Liver (tissue), 3 donors: ENCODE measurements around the gene CATSPERB.

Experiments used
- ATF3 ChIP-seq: IDR thresholded peaks from 2 replicates; pipeline ENCODE4 v1.6.1; 2016; ENCODE audit warnings: antibody characterized with exemption
- EGR1 ChIP-seq, 2 donors: IDR thresholded peaks; 2 replicates each; pipeline ENCODE4 v1.6.1; 2016 to 2018; ENCODE audit warnings: antibody characterized with exemption in 2 of 2, low read depth in 2 of 2
- HNF4A ChIP-seq, 2 donors: conservative IDR thresholded peaks; 2 replicates each; pipeline ENCODE4 v1.6.1; 2016; ENCODE audit warnings: antibody characterized with exemption in 2 of 2, mild to moderate bottlenecking in 2 of 2
- JUND ChIP-seq, 2 donors: IDR thresholded peaks; 2 replicates each; pipeline ENCODE4 v1.6.1; 2016; ENCODE audit warnings: antibody characterized with exemption in 2 of 2
- RAD21 ChIP-seq, 2 donors: IDR thresholded peaks; 2 replicates each; pipeline ENCODE4 v1.6.1; 2016; ENCODE audit warnings: antibody characterized with exemption in 2 of 2, mild to moderate bottlenecking in 2 of 2
- RXRA ChIP-seq, 2 donors: IDR thresholded peaks; 2 replicates each; pipeline ENCODE4 v1.6.1; 2017 to 2018; ENCODE audit warnings: antibody characterized with exemption in 2 of 2, mild to moderate bottlenecking in 1 of 2
- SP1 ChIP-seq: IDR thresholded peaks from 2 replicates; pipeline ENCODE4 v1.6.1; 2018; ENCODE audit warnings: antibody characterized with exemption, mild to moderate bottlenecking
- TAF1 ChIP-seq: conservative IDR thresholded peaks from 2 replicates; pipeline ENCODE4 v1.6.1; 2016; ENCODE audit warnings: antibody characterized with exemption, mild to moderate bottlenecking
- YY1 ChIP-seq: IDR thresholded peaks from 2 replicates; pipeline ENCODE4 v1.6.1; 2016; ENCODE audit warnings: antibody characterized with exemption, mild to moderate bottlenecking
- TF ChIP-seq, protein P1 (sequence below): fragments of 150-350 bp; IDR thresholded peaks from 2 replicates; pipeline ENCODE4 v1.5.1; 2017; ENCODE audit warnings: improper control_type of control experiment, low read depth, low read length; ENCODE audit not compliant: missing input control
- TF ChIP-seq, protein P2 (sequence below): IDR thresholded peaks from 2 replicates; pipeline ENCODE4 v1.6.1; 2016; ENCODE audit warnings: antibody characterized with exemption
- TF ChIP-seq, protein P3 (sequence below): IDR thresholded peaks from 2 replicates; pipeline ENCODE4 v1.6.1; 2016; ENCODE audit warnings: antibody characterized with exemption, mild to moderate bottlenecking
- donor health status: healthy.
- donor health status: healthy.

DNA sequence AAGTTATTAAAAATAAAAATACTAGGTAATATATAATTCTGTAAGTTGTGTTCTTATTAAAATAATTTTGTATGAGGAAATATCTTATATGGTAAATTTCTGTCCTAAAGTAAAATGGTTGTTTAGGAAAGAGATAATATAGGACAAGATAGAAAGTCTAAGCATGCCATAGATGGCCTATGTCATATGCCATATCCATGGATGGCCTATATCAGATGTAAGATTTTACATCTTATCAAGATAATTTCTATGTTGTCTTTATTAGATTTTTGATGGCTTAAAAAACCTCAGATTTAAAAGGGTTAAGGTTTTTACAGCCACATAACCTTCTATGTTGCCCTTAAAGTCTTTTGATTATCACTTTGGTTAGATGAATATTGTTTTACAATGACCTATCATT is 52.6 kb downstream of the CATSPERB start:
- TF ChIP-seq, protein P1, sequence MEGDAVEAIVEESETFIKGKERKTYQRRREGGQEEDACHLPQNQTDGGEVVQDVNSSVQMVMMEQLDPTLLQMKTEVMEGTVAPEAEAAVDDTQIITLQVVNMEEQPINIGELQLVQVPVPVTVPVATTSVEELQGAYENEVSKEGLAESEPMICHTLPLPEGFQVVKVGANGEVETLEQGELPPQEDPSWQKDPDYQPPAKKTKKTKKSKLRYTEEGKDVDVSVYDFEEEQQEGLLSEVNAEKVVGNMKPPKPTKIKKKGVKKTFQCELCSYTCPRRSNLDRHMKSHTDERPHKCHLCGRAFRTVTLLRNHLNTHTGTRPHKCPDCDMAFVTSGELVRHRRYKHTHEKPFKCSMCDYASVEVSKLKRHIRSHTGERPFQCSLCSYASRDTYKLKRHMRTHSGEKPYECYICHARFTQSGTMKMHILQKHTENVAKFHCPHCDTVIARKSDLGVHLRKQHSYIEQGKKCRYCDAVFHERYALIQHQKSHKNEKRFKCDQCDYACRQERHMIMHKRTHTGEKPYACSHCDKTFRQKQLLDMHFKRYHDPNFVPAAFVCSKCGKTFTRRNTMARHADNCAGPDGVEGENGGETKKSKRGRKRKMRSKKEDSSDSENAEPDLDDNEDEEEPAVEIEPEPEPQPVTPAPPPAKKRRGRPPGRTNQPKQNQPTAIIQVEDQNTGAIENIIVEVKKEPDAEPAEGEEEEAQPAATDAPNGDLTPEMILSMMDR, result no peak
- TF ChIP-seq, protein P2, sequence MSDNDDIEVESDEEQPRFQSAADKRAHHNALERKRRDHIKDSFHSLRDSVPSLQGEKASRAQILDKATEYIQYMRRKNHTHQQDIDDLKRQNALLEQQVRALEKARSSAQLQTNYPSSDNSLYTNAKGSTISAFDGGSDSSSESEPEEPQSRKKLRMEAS, result no peak
- TF ChIP-seq, protein P3, sequence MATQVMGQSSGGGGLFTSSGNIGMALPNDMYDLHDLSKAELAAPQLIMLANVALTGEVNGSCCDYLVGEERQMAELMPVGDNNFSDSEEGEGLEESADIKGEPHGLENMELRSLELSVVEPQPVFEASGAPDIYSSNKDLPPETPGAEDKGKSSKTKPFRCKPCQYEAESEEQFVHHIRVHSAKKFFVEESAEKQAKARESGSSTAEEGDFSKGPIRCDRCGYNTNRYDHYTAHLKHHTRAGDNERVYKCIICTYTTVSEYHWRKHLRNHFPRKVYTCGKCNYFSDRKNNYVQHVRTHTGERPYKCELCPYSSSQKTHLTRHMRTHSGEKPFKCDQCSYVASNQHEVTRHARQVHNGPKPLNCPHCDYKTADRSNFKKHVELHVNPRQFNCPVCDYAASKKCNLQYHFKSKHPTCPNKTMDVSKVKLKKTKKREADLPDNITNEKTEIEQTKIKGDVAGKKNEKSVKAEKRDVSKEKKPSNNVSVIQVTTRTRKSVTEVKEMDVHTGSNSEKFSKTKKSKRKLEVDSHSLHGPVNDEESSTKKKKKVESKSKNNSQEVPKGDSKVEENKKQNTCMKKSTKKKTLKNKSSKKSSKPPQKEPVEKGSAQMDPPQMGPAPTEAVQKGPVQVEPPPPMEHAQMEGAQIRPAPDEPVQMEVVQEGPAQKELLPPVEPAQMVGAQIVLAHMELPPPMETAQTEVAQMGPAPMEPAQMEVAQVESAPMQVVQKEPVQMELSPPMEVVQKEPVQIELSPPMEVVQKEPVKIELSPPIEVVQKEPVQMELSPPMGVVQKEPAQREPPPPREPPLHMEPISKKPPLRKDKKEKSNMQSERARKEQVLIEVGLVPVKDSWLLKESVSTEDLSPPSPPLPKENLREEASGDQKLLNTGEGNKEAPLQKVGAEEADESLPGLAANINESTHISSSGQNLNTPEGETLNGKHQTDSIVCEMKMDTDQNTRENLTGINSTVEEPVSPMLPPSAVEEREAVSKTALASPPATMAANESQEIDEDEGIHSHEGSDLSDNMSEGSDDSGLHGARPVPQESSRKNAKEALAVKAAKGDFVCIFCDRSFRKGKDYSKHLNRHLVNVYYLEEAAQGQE, result no peak
- TF ChIP-seq TAF1 (no peak), HNF4A (conservative IDR thresholded peaks at IDR 0.05) (no peak), RAD21 (IDR thresholded peaks at IDR 0.05) (no peak), SP1 (no peak), YY1 (no peak), EGR1 (IDR thresholded peaks at IDR 0.05; ENCODE audit: low read depth in 2 of 2) (no peak), JUND (IDR thresholded peaks at IDR 0.05) (no peak), ATF3 (no peak), RXRA (IDR thresholded peaks at IDR 0.05) (no peak)
